Measurements from ENCODE around the gene SLC39A1. TPM values are rescaled to one million over a fixed set of nuclear protein-coding genes. Genes with fewer than 3 reads are reported as not detected.
A peak's percentile ranks its signal among the peaks of the same experiment; 100 is the strongest.

SLC39A1 gene
- total and polyA plus RNA-seq, 4 donors: 73.4 to 247 (median 122) TPM

GRCh38 chr1:153928791-153929341 is 34.5 kb downstream of the SLC39A1 start:
- Histone ChIP-seq H3K27ac (ENCODE audit: low read depth in 1 of 2, low read length in 1 of 2) (peak overlapping the region in 1 of 2 donors; percentile 46), H3K9ac (ENCODE audit: insufficient read depth in 1 of 2, low read length in 2 of 2) (no peak overlapping the region), H3K27me3 (ENCODE audit: control insufficient read depth in 3 of 3, insufficient read depth in 3 of 3, low read length in 2 of 3) (no peaks in the 10 kb centered on the region), H3K4me1 (ENCODE audit: control insufficient read depth in 5 of 5, insufficient read depth in 5 of 5, low read length in 5 of 5) (peaks cover 0 to 5% (median 1%) of the 10 kb centered on the region in 5 donors), H3K36me3 (ENCODE audit: control insufficient read depth in 4 of 4, insufficient read depth in 4 of 4, low read length in 4 of 4) (peaks cover 5 to 36% (median 19%) of the 10 kb centered on the region in 4 donors), H3K9me3 (ENCODE audit: control insufficient read depth in 4 of 4, insufficient read depth in 3 of 4, low read length in 3 of 4) (no peaks in the 10 kb centered on the region), H3K4me3 (no peak overlapping the region)
- TF ChIP-seq CTCF (IDR thresholded peaks at IDR 0.05; ENCODE audit: control extremely low read depth, extremely low read depth): no peak
- DNase-seq: peak in 1 of 3 donors; percentile 34
- 60 to 62% methylated on average over 4 of the region's 4 CpGs for WGBS, 2 donors
- no peak for ATAC-seq (ENCODE audit: insufficient read depth, low FRiP score)

DNA sequence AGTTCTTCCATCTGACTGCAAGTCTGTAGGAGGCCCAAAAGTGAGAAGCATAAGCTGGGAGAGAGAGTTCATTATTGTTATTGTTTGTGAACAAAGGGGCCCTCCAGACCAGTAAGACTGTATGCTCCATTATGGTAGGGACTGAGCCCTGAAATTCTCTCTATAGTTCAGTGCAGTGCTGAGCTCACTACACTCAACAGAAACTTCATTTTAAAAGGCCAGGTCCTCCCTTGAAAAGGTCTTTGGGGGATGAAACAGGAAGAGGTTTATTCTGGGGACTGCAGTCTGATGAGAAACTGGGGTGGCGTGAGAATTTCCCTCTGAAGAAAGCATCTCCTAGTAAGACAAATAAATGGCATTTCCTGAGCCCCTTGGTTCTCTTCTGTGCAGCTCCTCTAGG is 35.1 kb downstream of the SLC39A1 start:
- Histone ChIP-seq H3K27ac (ENCODE audit: low read depth in 1 of 2, low read length in 1 of 2) (no peak overlapping the region), H3K4me3 (no peak overlapping the region), H3K9ac (ENCODE audit: insufficient read depth in 1 of 2, low read length in 2 of 2) (no peak overlapping the region), H3K9me3 (ENCODE audit: control insufficient read depth in 4 of 4, insufficient read depth in 3 of 4, low read length in 3 of 4) (no peaks in the 10 kb centered on the region), H3K4me1 (ENCODE audit: control insufficient read depth in 5 of 5, insufficient read depth in 5 of 5, low read length in 5 of 5) (peaks cover 0 to 5% (median 5%) of the 10 kb centered on the region in 5 donors), H3K36me3 (ENCODE audit: control insufficient read depth in 4 of 4, insufficient read depth in 4 of 4, low read length in 4 of 4) (peaks cover 5 to 30% (median 17%) of the 10 kb centered on the region in 4 donors), H3K27me3 (ENCODE audit: control insufficient read depth in 3 of 3, insufficient read depth in 3 of 3, low read length in 2 of 3) (no peaks in the 10 kb centered on the region)
- no peak for DNase-seq
- ATAC-seq (ENCODE audit: insufficient read depth, low FRiP score): no peak
- TF ChIP-seq CTCF (IDR thresholded peaks at IDR 0.05; ENCODE audit: control extremely low read depth, extremely low read depth): no peak
- 53 to 65% methylated on average over 1 of the region's 1 CpG for WGBS, 2 donors

GRCh38 chr1:153926405-153926804 is 36.9 kb downstream of the SLC39A1 start:
- 82 to 83% methylated on average over 4 of the region's 4 CpGs for WGBS, 2 donors
- H3K9ac ChIP-seq (ENCODE audit: insufficient read depth in 1 of 2, low read length in 2 of 2): no peak overlapping the region
- H3K4me1 ChIP-seq (ENCODE audit: control insufficient read depth in 5 of 5, insufficient read depth in 5 of 5, low read length in 5 of 5): peaks cover 0 to 10% (median 7%) of the 10 kb centered on the region in 5 donors
- DNase-seq (no peak), ATAC-seq (ENCODE audit: insufficient read depth, low FRiP score) (no peak)
- H3K27ac ChIP-seq (ENCODE audit: low read depth in 1 of 2, low read length in 1 of 2): no peak overlapping the region
- no peaks in the 10 kb centered on the region for H3K9me3 ChIP-seq (ENCODE audit: control insufficient read depth in 4 of 4, insufficient read depth in 3 of 4, low read length in 3 of 4)
- no peaks in the 10 kb centered on the region for H3K27me3 ChIP-seq (ENCODE audit: control insufficient read depth in 3 of 3, insufficient read depth in 3 of 3, low read length in 2 of 3)
- no peak overlapping the region for H3K4me3 ChIP-seq
- no peak for TF ChIP-seq CTCF (IDR thresholded peaks at IDR 0.05; ENCODE audit: control extremely low read depth, extremely low read depth)
- peaks cover 5 to 17% (median 10%) of the 10 kb centered on the region in 4 donors for H3K36me3 ChIP-seq (ENCODE audit: control insufficient read depth in 4 of 4, insufficient read depth in 4 of 4, low read length in 4 of 4)

Measured in lung (tissue), 12 donors.